AG20443 (cell line): ENCODE results near the gene SYT8.

ENCODE experiments used
- DNase-seq: peaks from one replicate; pipeline ENCODE4 v3.0.0; 2012; ENCODE audit warnings: low spot score, mixed read lengths

The SYT8 gene

DNA sequence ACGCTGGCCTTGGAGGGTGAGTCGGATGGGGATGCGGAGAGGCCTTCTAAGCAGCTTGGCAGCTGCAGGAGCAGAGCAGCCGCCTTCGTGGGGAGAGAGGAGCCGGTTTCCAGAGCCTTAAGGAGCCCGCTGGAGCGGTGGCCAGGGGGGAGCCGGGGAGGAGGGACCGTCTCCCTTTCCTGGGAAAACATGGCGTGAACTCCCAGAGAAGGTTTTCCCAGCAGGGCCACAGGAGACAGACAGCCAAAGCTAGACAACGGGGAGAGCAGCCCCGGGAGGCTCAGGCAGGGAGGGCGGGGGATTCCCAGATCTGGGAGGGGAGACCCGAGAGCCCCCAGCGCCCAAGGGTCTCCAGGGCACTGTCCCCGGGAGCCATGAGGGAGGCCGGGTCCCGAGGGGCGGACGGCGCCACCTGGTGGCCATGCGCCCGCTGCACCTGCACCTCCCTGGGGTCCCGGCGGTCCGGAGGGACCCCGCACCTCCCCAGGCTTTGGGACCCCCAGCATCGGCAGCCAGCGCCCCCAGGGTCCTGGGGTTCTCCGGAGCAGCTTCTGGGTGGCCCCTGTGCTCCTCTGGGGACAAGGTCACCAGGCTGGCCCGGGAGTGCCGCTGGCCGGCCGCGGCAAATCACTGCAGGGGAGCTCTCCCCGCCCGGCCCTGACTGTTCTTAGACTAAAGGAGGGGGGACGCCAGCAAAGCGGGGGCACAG is 2.4 kb upstream of the SYT8 start:
- DNase-seq, result peak; percentile 79

GRCh38 chr11:1832920-1833295 is 1.9 kb upstream of the SYT8 start:
- DNase-seq, result no peak

DNA sequence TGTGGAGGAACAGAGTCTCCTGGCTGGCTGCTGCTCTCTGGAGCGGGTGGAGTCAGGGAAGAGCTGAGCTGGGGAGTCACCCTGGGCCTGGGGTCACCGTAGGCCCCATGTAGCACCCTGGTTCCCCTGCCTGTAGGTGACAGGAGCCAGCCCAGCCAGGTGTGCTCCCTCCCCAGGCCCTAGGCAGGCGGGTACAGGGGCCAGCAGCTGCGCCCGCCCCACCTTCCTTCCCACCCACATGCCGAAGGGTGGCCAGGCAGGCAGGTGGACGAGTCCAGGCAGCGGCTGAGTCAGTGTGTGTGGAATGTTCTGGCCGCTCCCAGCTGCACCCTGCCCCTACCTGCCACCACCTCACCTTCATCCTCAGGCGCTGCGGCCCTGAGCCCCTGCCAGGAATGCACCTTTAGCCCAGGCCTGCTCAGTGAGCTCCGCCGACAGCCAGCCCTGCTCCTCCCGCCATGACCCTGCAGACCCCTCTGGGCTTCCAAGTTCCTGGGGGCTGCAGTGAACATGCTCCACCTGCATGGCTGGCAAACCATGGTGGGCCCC is 654 bp upstream of the SYT8 start:
- no peak for DNase-seq

DNA sequence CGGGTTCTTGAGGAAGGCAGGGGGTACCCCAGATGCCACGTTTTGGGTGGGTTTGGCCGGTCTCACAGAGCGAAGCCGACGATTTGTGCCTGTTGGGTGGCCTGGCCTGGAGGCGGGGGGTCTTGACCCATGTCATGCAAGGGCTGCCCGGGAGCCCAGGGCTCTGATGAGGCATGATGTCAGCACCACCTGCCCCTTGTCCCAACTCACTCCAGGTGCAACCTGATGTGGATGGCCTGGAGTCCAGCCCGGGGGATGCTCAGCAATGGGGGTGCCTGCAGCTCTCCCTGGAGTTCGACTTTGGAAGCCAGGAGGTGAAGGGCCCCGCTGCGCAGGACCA is 851 bp downstream of the SYT8 start:
- no peak for DNase-seq

DNA sequence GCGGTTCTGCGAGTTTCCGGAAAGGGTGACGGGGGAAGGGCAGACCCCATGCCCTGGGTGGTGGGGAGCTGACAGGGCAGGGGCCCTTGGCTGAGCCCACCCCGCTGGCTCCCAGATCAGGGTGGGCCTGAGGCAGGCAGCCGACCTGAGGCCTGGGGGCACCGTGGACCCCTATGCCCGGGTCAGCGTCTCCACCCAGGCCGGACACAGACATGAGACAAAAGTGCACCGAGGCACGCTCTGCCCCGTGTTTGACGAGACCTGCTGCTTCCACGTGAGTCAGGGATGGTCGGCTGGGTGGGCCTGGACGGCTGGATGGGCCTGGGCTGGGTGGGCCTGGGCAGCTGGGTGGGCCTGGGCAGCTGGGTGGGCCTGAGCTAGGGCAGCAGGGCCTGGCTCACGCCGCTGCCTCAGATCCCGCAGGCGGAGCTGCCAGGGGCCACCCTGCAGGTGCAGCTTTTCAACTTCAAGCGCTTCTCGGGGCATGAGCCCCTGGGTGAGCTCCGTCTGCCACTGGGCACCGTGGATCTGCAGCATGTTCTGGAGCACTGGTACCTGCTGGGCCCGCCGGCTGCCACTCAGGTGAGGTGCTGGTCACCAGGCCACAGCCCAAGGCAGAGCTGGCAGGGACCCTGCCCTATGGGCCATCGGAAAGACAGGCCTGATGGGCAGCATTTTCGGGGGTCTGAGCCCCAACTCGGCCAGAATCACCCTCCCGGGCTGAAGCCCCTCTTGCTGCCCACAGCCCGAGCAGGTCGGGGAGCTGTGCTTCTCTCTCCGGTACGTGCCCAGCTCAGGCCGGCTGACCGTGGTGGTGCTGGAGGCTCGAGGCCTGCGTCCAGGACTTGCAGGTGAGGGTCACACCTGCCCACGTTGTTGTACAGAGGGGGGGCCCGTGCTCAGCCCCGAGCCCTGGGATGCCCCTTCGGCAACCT is 1.5 kb downstream of the SYT8 start:
- DNase-seq, result no peak

DNA sequence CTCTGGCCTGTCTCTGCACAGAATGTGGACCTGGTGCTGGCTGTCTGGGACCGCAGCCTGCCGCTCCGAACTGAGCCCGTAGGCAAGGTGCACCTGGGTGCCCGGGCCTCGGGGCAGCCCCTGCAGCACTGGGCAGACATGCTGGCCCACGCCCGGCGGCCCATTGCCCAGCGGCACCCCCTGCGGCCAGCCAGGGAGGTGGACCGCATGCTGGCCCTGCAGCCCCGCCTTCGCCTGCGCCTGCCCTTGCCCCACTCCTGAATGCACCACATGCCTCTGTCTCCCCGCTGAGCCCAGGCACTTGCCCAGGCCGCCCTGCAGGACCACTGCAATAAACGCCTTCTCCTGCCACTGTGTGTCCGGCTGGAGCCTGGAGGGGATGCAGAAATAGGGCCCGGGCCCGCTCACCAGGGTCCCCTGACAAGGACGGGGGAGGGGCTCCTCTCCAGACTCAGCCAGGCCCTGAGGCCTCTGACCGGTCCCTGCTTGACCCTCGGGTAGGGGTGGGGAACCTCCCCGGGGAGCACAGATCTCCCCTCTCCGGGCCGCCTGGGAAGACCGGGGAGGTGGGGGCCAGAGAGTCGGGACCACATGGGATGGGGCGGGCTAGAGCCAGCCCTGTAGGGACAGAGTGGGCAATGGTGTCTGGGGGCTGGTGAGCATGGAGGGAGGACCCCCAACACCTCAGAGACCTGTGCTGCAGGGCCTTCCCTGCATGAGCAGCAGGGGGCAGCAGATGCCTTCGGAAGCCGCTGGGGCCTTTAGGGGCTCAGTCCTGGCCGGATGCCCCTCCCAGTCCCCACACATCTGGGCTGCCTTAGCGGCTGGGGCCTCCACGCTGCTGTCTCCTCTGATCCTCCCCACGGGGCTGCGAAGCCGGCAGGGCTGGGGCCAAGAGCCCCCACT is 2.6 kb downstream of the SYT8 start:
- DNase-seq, result peak; percentile 81

DNA sequence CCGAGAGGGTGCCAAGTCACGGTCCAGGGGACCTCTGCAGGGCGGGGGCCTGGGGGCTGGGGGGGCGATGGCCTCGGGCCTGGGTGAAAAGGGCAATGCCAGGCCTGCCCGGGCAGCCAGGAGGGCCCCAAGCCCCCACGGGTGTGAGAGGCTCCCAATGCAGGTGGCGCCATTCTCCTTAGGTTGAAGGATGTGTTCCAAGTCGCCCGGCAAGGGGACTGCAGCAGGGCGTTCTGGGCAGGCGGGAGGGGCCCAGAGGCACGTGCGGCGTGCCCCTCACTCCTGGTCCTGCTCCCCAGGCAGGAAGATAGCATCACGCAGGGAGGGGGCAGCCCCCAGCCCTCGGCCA is 3.3 kb downstream of the SYT8 start:
- DNase-seq, result no peak

GRCh38 chr11:1838426-1839144 is 3.8 kb downstream of the SYT8 start, which contains the start of gene TNNI2:
TNNI2 (plus strand) TSS chr11:1838981; CDS start chr11:1839697, 716 bp downstream.
- no peak for DNase-seq

DNA sequence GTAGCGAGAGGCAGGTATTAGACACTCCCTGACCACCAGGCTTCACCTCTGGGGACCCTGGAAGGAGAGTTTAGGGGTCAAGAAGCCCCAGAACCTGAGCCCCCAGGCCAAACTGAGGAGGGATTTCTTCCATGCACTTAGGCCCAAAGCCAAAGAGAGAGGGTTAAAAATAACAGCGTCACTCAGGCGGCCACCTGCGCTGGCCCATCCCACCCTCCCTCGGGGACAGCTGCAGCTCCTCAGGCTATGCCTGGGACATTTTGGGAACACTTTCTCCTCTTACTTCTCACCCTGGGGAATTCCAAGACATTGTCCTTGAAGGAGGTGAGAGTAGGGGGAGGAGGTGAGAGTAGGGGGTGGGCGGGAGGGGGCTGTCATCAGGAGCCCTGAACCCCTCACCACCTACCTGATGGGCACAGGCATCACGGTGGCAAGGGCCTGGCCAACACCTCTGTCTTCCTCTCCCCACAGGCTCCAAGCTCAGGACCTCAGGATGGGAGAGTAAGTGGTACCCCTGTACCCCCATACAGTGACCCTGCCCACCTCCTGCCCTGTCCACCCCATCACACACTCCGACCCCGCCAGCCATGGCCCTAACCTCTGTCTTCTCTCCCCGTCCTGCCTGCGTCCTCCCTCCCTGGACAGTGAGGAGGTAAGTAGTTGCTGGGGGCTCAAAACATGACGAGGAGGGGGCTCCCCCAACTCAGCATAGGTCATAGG is 4.6 kb downstream of the SYT8 start:
- no peak for DNase-seq

DNA sequence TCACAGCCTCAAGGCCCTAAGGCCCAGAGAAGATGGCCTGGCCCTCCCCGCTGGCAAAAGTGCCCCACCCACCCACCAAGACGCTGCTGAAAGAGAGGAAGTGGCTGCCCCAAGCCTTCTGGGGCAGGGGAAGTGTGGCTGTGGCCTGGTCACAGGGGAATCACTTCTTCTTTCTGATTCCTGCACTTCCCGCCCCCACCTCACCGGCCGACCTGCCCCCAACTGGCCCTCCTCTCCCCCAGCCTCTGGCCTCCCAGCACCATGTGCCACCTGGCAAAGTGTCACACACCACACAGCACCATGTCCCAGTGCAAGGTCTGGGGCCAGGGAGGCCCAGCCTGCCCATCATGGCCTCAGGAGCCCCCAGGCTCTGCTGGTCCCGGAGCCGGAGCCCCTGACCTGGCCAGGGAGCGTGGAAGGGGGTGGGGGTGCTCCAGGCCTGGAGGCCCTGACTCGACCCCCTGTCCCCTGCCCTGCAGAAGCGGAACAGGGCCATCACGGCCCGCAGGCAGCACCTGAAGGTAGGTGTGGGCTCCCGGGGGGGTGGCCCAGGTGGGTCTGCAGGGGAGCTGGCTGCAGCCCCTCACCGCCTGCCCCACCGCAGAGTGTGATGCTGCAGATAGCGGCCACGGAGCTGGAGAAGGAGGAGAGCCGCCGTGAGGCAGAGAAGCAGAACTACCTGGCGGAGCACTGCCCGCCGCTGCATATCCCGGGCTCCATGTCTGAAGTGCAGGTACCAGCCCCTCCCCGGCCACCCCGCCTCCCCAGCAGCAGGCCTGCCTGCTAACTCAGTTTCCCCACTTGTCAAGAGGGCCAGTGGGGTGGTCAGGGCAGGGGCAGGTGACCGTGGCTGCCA is 5.4 kb downstream of the SYT8 start:
- DNase-seq, result no peak

DNA sequence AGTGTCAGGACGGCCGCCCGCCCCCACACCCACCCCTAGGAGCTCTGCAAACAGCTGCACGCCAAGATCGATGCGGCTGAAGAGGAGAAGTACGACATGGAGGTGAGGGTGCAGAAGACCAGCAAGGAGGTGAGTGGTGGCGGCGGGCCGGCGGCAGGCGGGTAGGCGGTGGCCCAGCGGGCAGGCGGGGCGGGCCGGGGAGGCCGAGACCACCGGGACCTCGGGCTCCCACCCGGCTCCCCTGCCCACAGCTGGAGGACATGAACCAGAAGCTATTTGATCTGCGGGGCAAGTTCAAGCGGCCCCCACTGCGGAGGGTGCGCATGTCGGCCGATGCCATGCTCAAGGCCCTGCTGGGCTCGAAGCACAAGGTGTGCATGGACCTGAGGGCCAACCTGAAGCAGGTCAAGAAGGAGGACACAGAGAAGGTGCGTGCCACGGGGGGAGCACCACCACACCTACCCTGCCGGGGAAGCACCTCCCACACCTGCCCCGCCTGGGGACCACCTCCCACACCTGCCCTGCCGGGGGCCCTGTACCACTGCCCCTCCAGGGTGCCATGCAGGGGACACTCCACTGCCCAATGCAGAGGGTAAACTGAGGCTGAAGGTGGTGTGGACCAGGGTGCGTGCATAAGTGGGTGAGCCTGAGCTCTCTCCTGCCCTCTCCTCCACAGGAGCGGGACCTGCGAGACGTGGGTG is 6.1 kb downstream of the SYT8 start:
- DNase-seq, result no peak

GRCh38 chr11:1841511-1842148 is 6.8 kb downstream of the SYT8 start:
- DNase-seq, result no peak

DNA sequence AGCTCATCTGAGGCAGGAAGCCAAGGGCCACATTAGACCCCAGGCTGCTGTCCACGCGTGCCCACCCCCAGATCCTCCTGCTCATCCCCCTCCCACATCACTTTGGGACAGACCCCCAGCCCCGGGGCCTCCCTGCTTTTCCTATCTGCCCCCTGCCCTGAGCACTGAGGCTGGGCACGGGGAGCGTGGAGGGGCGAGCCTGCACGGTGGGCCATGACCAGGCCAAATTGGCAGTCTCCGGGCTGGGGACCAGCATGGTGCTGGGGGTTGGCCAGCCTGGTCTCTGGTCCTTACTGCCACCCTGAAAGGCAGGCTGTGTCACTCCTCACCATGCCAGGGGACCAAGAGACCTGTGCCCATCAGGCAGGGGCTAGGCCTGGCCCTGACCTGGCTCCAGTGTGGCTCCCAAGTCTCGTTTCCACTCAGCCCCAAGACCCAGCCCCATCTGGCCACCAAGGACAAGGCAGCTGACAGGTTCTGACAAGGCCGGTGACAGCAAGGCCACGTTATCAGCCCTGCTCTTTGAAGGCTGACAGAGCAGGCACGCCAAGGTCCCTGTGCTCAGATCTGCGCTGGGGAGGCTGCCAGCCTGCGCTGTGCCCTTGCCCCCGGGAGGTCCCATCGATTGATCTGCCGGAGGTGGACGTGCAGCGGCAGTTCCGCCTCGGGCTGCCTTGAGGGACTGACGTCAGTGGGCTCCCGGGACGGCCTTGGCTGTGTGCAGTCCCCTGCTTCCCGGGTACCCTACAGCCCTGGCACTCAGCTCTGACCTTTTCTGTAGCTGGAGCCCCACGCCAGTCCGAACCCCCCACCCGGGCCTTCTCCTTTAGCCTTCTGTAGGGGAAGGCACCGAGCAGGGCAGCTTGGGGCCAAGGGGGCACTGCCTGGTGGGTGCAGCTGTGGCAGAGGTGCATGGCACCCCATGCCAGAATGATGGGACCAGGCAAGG is 7.6 kb downstream of the SYT8 start:
- DNase-seq, result no peak

DNA sequence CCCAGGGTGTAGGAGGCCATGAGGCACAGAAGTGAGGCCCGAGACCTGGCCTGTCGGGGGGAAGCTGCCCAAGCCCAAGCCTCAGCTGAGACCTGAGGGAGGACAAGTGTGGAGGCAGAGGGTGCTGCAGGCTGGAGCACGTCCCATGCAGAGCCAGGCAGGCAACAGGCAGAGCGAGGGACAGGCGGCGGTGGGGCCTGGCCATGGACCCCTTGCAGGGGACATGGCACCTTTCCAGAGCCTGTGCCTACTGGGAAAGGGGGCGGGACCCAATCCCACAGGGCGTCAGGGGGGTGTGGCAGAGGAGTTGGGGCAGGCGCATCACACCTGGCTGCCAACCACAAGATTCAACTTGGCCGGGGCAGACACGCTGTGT is 8.3 kb downstream of the SYT8 start:
- no peak for DNase-seq

GRCh38 chr11:1843796-1844195 is 9.0 kb downstream of the SYT8 start:
- DNase-seq, result no peak

DNA sequence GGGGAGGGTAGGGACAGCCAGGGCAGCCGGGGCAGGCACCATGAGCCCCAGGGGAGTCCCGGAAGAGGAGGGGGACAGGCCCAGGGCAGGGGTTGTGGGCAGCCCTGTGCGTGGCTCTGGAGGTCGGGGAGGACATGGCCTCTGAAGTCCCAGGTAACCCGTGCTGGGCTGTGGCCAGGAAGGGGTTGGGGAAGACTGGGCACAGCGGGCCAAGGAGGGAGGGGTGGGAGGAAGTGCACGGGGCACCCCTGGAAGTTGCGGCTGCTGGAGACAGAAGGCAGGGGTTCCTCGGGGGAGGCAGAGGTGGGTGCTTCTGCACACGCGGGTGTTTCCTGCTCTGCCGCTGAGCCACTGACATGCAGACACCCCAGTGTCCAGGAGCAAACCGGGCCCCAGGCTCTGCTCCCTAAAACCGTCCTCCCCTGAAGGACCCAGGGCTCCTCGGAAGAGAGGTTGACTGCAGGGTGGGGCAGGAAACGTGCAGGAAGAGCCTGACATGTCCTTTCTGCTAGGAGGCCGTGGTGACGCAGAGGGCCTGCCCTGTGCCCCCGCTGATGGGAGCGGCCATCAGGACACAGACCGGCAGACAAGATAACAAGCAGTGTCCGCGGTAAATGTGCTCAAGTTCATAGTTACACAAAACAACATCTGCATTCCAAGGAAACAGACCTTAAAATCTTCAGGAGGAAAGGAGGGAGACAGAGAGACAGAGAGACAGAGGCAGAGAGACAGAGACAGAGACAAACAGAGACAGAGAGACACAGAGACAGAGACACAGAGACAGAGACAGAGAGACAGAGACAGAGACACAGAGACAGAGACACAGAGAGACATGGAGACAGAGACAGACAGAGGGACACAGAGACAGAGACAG is 9.7 kb downstream of the SYT8 start:
- no peak for DNase-seq

DNA sequence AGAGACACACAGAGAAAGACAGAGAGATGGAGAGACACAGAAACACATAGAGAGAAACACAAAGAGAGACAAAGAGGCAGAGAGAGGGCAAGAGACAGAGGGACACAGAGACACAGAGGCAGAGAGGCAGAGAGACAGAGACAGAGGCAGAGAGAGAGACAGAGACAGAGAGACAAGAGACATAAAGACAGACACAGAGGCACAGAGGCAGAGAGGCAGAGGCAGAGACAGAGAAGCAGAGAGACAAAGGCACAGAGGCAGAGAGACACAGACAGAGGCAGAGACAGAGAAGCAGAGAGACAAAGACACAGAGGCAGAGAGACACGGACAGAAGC is 10.3 kb downstream of the SYT8 start:
- DNase-seq, result no peak
